Breast epithelium (tissue), 4 donors: ENCODE measurements around the gene DENND5B. TPM values are rescaled to one million over a fixed set of nuclear protein-coding genes. Genes with fewer than 3 reads are reported as not detected.

Source experiments
- DNase-seq, 2 donors: peaks; one replicate each; pipeline ENCODE4 v3.0.0-alpha.2; 2019; ENCODE audit warnings: low spot score in 2 of 2
- H3K27ac ChIP-seq, 2 donors: fragments of 200-600 bp; sonication (generic) in 1 of 2; one replicate each; pipeline ENCODE4 v1.5.1; 2016 to 2019; ENCODE audit warnings: mild to moderate bottlenecking in 1 of 2
- H3K27me3 ChIP-seq, 2 donors: fragments of 200-600 bp; sonication (generic) in 1 of 2; one replicate each; pipeline versions ENCODE4 v1.5.1 to v1.6.0; 2017 to 2019; ENCODE audit warnings: control low read depth in 1 of 2, mild to moderate bottlenecking in 1 of 2
- H3K36me3 ChIP-seq: fragments of 200-600 bp; one replicate; pipeline ENCODE4 v1.5.1; 2019
- H3K4me1 ChIP-seq, 2 donors: fragments of 200-600 bp; sonication (generic); one replicate each; pipeline ENCODE4 v1.5.1; 2016 to 2019; ENCODE audit warnings: control low read depth in 1 of 2
- H3K4me3 ChIP-seq, 3 donors: fragments of 200-600 bp; sonication (generic); 1 replicate in 2 of 3; 2 replicates in 1 of 3; pipeline ENCODE4 v1.5.1; 2016 to 2019; ENCODE audit warnings: mild to moderate bottlenecking in 3 of 3, moderate library complexity in 2 of 3
- H3K9me3 ChIP-seq, 2 donors: fragments of 200-600 bp; sonication (generic) in 1 of 2; one replicate each; pipeline ENCODE4 v1.5.1; 2016 to 2019; ENCODE audit warnings: control low read depth in 1 of 2
- POLR2A ChIP-seq: fragments of 450-650 bp; IDR thresholded peaks from one replicate; pipeline ENCODE4 v1.6.1; 2016; ENCODE audit warnings: antibody characterized with exemption, mild to moderate bottlenecking, moderate library complexity
- POLR2AphosphoS5 ChIP-seq, 3 donors: sonication (generic); formaldehyde crosslinking; IDR thresholded peaks; one replicate each; pipeline ENCODE4 v1.6.1; 2017; ENCODE audit warnings: antibody characterized with exemption in 3 of 3
- intact Hi-C: fragments of 100-400 bp; cut with DNase I; formaldehyde crosslinking; loops from one replicate; pipeline ENCODE4 v1.15.1; 2023; ENCODE audit warnings: low total_unique reads
- total RNA-seq, 3 donors: library from RNA; depleted of rRNA; stranded (reverse); fragments of >200 nt; gene quantifications; one replicate each; pipeline ENCODE4 v1.1.0, GENCODE V29; 2016
- TF ChIP-seq, protein P1 (sequence below), 3 donors: fragments of 450-650 bp; IDR thresholded peaks; one replicate each; pipeline ENCODE4 v1.5.1; 2016 to 2017; ENCODE audit warnings: antibody characterized with exemption in 3 of 3, mild to moderate bottlenecking in 3 of 3, moderate library complexity in 3 of 3

DENND5B gene
- total RNA-seq, 3 donors from 2014 or later, result 16.0 to 18.7 (median 17.7) TPM

- peak overlapping the region; percentile 90 to 96 (median 93) for H3K4me3 ChIP-seq
- no peaks in the 10 kb centered on the region for H3K27me3 ChIP-seq
- TF ChIP-seq POLR2AphosphoS5 (IDR thresholded peaks at IDR 0.05), result no peak
- no peak for TF ChIP-seq POLR2A
- TF ChIP-seq, protein P1, sequence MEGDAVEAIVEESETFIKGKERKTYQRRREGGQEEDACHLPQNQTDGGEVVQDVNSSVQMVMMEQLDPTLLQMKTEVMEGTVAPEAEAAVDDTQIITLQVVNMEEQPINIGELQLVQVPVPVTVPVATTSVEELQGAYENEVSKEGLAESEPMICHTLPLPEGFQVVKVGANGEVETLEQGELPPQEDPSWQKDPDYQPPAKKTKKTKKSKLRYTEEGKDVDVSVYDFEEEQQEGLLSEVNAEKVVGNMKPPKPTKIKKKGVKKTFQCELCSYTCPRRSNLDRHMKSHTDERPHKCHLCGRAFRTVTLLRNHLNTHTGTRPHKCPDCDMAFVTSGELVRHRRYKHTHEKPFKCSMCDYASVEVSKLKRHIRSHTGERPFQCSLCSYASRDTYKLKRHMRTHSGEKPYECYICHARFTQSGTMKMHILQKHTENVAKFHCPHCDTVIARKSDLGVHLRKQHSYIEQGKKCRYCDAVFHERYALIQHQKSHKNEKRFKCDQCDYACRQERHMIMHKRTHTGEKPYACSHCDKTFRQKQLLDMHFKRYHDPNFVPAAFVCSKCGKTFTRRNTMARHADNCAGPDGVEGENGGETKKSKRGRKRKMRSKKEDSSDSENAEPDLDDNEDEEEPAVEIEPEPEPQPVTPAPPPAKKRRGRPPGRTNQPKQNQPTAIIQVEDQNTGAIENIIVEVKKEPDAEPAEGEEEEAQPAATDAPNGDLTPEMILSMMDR (IDR thresholded peaks at IDR 0.05), result no peak
- no peak for DNase-seq
- H3K36me3 ChIP-seq, result no peaks in the 10 kb centered on the region
- H3K4me1 ChIP-seq, result peaks cover 0 to 3% of the 10 kb centered on the region in 2 donors
- intact Hi-C loops, result no loop called here
- no peaks in the 10 kb centered on the region for H3K9me3 ChIP-seq
- peak overlapping the region; percentile 91 to 94 for H3K27ac ChIP-seq
Observed at GRCh38 chr12:31591380-31591901, 505 bp upstream of the DENND5B start.

DNA sequence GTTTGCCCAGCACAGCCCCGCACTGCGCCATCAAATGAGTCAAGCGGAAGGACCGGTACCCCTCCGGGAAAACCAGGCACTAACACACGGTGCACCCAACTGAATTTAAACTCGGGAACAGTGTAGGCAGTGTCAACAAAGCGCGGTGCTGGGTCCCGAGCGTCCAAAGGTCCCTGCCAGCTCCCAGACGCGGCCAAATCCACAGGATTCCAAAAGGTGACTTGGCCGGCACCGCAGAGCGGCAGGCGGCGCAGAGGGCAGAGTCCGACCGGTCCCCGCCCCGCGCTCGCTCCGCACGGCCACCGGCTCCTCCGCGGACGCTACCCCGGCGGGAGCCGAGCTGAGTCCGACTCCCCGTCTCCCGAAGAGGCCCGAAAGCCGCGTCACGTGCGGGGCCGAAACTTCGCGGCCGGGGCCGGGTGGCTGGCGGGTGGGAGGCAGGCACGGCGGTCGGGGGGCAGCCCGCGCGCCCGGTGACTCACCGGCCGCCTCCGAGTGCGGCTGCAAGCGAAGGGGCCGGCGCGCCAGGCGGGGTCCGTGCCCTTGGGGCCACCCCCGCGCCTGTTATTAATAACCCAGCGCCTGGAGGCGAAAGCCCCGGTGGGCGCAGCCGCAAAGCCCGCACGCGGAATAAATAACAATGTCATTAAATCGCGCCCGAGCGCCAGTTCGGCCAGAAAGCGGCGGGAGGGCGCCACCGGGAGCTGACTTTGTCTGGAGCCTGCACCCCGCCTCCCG is 863 bp downstream of the DENND5B start:
- Histone ChIP-seq H3K4me1 (peaks cover 0 to 3% of the 10 kb centered on the region in 2 donors), H3K27me3 (no peaks in the 10 kb centered on the region), H3K4me3 (peak overlapping the region; percentile 90 to 96 (median 93)), H3K9me3 (no peaks in the 10 kb centered on the region), H3K36me3 (no peaks in the 10 kb centered on the region), H3K27ac (peak overlapping the region; percentile 91 to 94)
- intact Hi-C loops, result no loop called here
- TF ChIP-seq, protein P1 (IDR thresholded peaks at IDR 0.05), result no peak
- peak; percentile 26 to 58 (median 41) for TF ChIP-seq POLR2AphosphoS5 (IDR thresholded peaks at IDR 0.05)
- no peak for TF ChIP-seq POLR2A
- peak in 1 of 2 donors; percentile 26 for DNase-seq

DNA sequence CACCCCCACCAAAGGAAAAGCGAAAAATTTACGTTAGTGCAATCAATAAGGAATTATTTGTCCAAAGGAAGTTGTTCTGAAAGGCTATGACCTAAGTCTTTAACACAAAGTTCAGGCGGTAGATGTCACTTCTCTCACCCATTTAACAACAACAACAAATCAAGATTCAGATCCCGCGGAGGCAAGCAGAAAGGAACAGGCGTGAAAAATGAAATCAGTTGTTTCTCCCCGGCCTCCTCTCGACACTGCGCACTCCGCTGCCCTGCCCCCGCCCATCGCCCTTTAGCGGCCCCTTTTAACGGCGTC is 1.4 kb downstream of the DENND5B start:
- DNase-seq, result no peak
- peak overlapping the region; percentile 90 to 96 (median 93) for H3K4me3 ChIP-seq
- peaks cover 0 to 3% of the 10 kb centered on the region in 2 donors for H3K4me1 ChIP-seq
- TF ChIP-seq, protein P1 (IDR thresholded peaks at IDR 0.05), result no peak
- TF ChIP-seq POLR2AphosphoS5 (IDR thresholded peaks at IDR 0.05), result no peak
- TF ChIP-seq POLR2A, result no peak
- no peaks in the 10 kb centered on the region for H3K27me3 ChIP-seq
- no peaks in the 10 kb centered on the region for H3K9me3 ChIP-seq
- no peaks in the 10 kb centered on the region for H3K36me3 ChIP-seq
- H3K27ac ChIP-seq, result peak overlapping the region; percentile 91 to 94
- intact Hi-C loops, result no loop called here

- TF ChIP-seq, protein P1 (IDR thresholded peaks at IDR 0.05), result no peak
- TF ChIP-seq POLR2AphosphoS5 (IDR thresholded peaks at IDR 0.05) (no peak), POLR2A (no peak)
- no peaks in the 10 kb centered on the region for H3K9me3 ChIP-seq
- intact Hi-C loops, result no loop called here
- H3K36me3 ChIP-seq, result no peaks in the 10 kb centered on the region
- H3K27ac ChIP-seq, result no peak overlapping the region
- peaks cover 0 to 3% of the 10 kb centered on the region in 2 donors for H3K4me1 ChIP-seq
- H3K4me3 ChIP-seq, result peak overlapping the region in 2 of 3 donors; percentile 93 to 96
- H3K27me3 ChIP-seq, result no peaks in the 10 kb centered on the region
- no peak for DNase-seq
Observed at GRCh38 chr12:31588976-31589375, 2.0 kb downstream of the DENND5B start.

GRCh38 chr12:31586728-31587127 is 4.2 kb downstream of the DENND5B start:
- no peak for DNase-seq
- H3K27ac ChIP-seq, result no peak overlapping the region
- TF ChIP-seq, protein P1 (IDR thresholded peaks at IDR 0.05), result no peak
- no peak for TF ChIP-seq POLR2A
- no peak for TF ChIP-seq POLR2AphosphoS5 (IDR thresholded peaks at IDR 0.05)
- peaks cover 0 to 3% of the 10 kb centered on the region in 2 donors for H3K4me1 ChIP-seq
- intact Hi-C loops, result no loop called here
- no peaks in the 10 kb centered on the region for H3K27me3 ChIP-seq
- H3K4me3 ChIP-seq, result no peak overlapping the region
- no peaks in the 10 kb centered on the region for H3K9me3 ChIP-seq
- no peaks in the 10 kb centered on the region for H3K36me3 ChIP-seq
